Transverse colon (tissue), 4 donors: Measurements from ENCODE around the gene TSPAN3. TPM values are rescaled to one million over a fixed set of nuclear protein-coding genes. Genes with fewer than 3 reads are reported as not detected.

Experiments
- DNase-seq: peaks from one replicate; pipeline ENCODE4 v3.0.0-alpha.2; 2019
- H3K27ac ChIP-seq, 4 donors: fragments of 200-600 bp; sonication (generic); 2 replicates each; pipeline ENCODE4 v1.5.1; 2016 to 2018; ENCODE audit warnings: inconsistent platforms in 4 of 4
- H3K27me3 ChIP-seq: fragments of 200-600 bp; sonication (generic); 2 replicates; pipeline ENCODE4 v1.5.1; 2017; ENCODE audit warnings: inconsistent platforms
- H3K36me3 ChIP-seq, 4 donors: fragments of 200-600 bp; sonication (generic); 2 replicates each; pipeline ENCODE4 v1.5.1; 2017 to 2019; ENCODE audit warnings: inconsistent platforms in 4 of 4
- H3K4me1 ChIP-seq, 4 donors: fragments of 200-600 bp; sonication (generic); 2 replicates each; pipeline ENCODE4 v1.5.1; 2017 to 2020; ENCODE audit warnings: inconsistent platforms in 4 of 4
- H3K4me3 ChIP-seq, 4 donors: fragments of 200-600 bp; sonication (generic); 1 replicate in 1 of 4; 2 replicates in 3 of 4; pipeline versions ENCODE4 v1.5.1 to v1.6.1; 2017 to 2019; ENCODE audit warnings: inconsistent platforms in 4 of 4
- H3K9me3 ChIP-seq, 2 donors: fragments of 200-600 bp; sonication (generic); 2 replicates each; pipeline ENCODE4 v1.5.1; 2017 to 2019; ENCODE audit warnings: inconsistent platforms in 2 of 2
- CTCF ChIP-seq, 5 experiments: fragments of 200-600 bp in 3 of 5; fragments of 450-650 bp in 2 of 5; sonication (generic) in 3 of 5; IDR thresholded peaks; 1 replicate in 2 of 5; 2 replicates in 3 of 5; pipeline ENCODE4 v1.5.1; 2016 to 2017; ENCODE audit warnings: antibody characterized with exemption in 5 of 5, inconsistent platforms in 3 of 5, mild to moderate bottlenecking in 2 of 5, moderate library complexity in 1 of 5
- EP300 ChIP-seq: sonication (generic); formaldehyde crosslinking; IDR thresholded peaks from one replicate; pipeline ENCODE4 v1.6.1; 2017; ENCODE audit warnings: antibody characterized with exemption, low read depth
- POLR2A ChIP-seq: fragments of 450-650 bp; IDR thresholded peaks from one replicate; pipeline ENCODE4 v1.6.1; 2016; ENCODE audit warnings: antibody characterized with exemption, mild to moderate bottlenecking, moderate library complexity
- POLR2AphosphoS5 ChIP-seq, 3 donors: sonication (generic); formaldehyde crosslinking; IDR thresholded peaks; one replicate each; pipeline ENCODE4 v1.6.1; 2016; ENCODE audit warnings: antibody characterized with exemption in 3 of 3
- WGBS, 2 donors: methylation state at CpG; one replicate each; pipeline ENCODE4 v1.1.5; 2018; ENCODE audit warnings: low coverage in 1 of 2; 5-methylcytosine and 5-hydroxymethylcytosine counted together
- in situ Hi-C, 4 donors: fragments of 200-750 bp; cut with MboI; loops; one replicate each; pipeline versions ENCODE4 v1.15.0 to v1.15.1; 2017; ENCODE audit warnings: low sequenced_read_pairs in 3 of 4, low pct_ligation_motif_present in 1 of 4, low pct_unique_long_range_greater_than_20kb in 1 of 4
- intact Hi-C: fragments of 100-400 bp; cut with DNase I; formaldehyde crosslinking; loops from one replicate; pipeline ENCODE4 v1.15.1; 2023; ENCODE audit warnings: low total_unique reads
- total RNA-seq, 4 donors: library from RNA; depleted of rRNA; stranded (reverse); fragments of >200 nt; gene quantifications; one replicate each; pipeline ENCODE4 v1.1.0, GENCODE V29; 2016

The TSPAN3 gene
- total RNA-seq, 4 donors from 2014 or later: 365 to 1,069 (median 676) TPM

DNA sequence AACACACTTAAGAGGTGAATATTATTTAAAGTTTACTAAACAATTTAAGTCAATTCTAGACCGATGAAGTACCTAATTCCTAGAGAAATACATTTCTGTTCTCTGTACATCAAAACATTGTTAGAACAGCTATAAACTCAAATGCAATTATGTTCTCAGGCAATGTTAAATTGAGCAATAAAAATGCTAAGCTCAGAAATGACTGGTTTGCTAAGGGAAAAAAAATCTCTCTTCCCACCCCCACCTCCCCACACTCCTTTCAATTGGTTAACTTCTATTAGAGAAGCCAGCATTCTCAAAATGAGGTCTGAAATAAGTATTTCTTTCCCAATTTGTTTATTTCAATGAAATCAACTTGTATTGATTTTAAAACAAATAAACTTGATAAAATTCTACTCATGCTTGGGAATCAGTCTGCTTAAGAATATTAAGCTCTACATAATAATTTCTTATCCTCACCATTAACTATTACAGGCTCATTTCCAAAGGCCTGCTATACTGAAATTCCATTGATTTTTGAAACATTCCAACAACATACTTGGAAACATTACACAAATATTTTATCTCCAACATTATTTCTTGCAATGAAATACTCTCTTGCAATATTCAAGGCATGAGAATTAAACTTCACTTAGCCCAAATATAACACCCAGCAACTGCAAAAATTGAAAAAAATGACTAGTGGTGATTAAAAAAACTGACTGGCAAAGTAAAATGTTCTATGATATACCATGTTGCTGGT lies 22.6 kb downstream of the TSPAN3 start:
- intact Hi-C loops: no loop called here
- H3K27ac ChIP-seq: no peak overlapping the region
- no peaks in the 10 kb centered on the region for H3K27me3 ChIP-seq
- no peak for DNase-seq
- in situ Hi-C loops: no loop called here
- WGBS, 2 donors: 51 to 71% methylated on average over 1 of the region's 1 CpG
- TF ChIP-seq POLR2A (no peak), CTCF (IDR thresholded peaks at IDR 0.05) (no peak), EP300 (no peak), POLR2AphosphoS5 (IDR thresholded peaks at IDR 0.05) (no peak)
- peaks cover 0 to 45% (median 18%) of the 10 kb centered on the region in 4 donors for H3K36me3 ChIP-seq
- peaks cover 0 to 17% (median 7%) of the 10 kb centered on the region in 4 donors for H3K4me1 ChIP-seq
- no peak overlapping the region for H3K4me3 ChIP-seq
- H3K9me3 ChIP-seq: no peaks in the 10 kb centered on the region

GRCh38 chr15:77046704-77047412 lies 24.1 kb downstream of the TSPAN3 start:
- peaks cover 0 to 33% (median 14%) of the 10 kb centered on the region in 4 donors for H3K36me3 ChIP-seq
- DNase-seq: no peak
- TF ChIP-seq CTCF (IDR thresholded peaks at IDR 0.05) (no peak), EP300 (no peak)
- peaks cover 0 to 20% (median 11%) of the 10 kb centered on the region in 4 donors for H3K4me1 ChIP-seq
- H3K27ac ChIP-seq: no peak overlapping the region
- in situ Hi-C loops (no loop called here), intact Hi-C loops (no loop called here)
- no peak overlapping the region for H3K4me3 ChIP-seq
- H3K9me3 ChIP-seq: no peaks in the 10 kb centered on the region
- 78 to 95% methylated on average over 3 to 7 of the region's 7 CpGs for WGBS, 2 donors
- no peaks in the 10 kb centered on the region for H3K27me3 ChIP-seq

DNA sequence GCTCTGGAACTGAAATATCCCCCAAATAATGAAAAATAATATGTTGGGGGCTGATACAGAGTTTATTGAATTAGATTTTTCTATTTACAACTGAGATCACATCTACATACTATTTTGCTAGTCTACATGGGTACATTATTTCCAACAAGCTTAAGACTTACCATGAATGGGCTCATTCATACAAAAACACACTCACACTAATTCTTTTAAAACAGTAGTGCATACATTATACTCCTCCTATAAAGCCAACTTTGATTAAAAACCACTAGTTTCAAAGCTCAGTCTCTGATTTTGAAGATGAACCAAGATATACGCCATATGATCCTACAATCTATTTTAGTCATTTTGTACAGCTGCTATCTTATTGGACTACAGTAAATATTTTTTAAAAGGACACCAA lies 24.9 kb downstream of the TSPAN3 start:
- in situ Hi-C loops (no loop called here), intact Hi-C loops (no loop called here)
- peaks cover 0 to 30% (median 10%) of the 10 kb centered on the region in 4 donors for H3K36me3 ChIP-seq
- H3K27ac ChIP-seq: no peak overlapping the region
- H3K4me1 ChIP-seq: peaks cover 0 to 20% (median 11%) of the 10 kb centered on the region in 4 donors
- no peaks in the 10 kb centered on the region for H3K9me3 ChIP-seq
- no peaks in the 10 kb centered on the region for H3K27me3 ChIP-seq
- TF ChIP-seq CTCF (IDR thresholded peaks at IDR 0.05) (no peak), POLR2A (no peak), EP300 (no peak), POLR2AphosphoS5 (IDR thresholded peaks at IDR 0.05) (no peak)
- no peak for DNase-seq
- 92 to 94% methylated on average over 1 of the region's 1 CpG for WGBS, 2 donors
- H3K4me3 ChIP-seq: no peak overlapping the region

- no peak overlapping the region for H3K4me3 ChIP-seq
- no peak for DNase-seq
- peaks cover 0 to 22% (median 8%) of the 10 kb centered on the region in 4 donors for H3K36me3 ChIP-seq
- H3K27me3 ChIP-seq: no peaks in the 10 kb centered on the region
- no peak overlapping the region for H3K27ac ChIP-seq
- no peak for TF ChIP-seq EP300
- no peak for TF ChIP-seq POLR2AphosphoS5 (IDR thresholded peaks at IDR 0.05)
- no peak for TF ChIP-seq POLR2A
- TF ChIP-seq CTCF (IDR thresholded peaks at IDR 0.05): no peak
- intact Hi-C loops (no loop called here), in situ Hi-C loops (no loop called here)
- peaks cover 0 to 20% (median 11%) of the 10 kb centered on the region in 4 donors for H3K4me1 ChIP-seq
- 64 to 79% methylated on average over 2 to 7 of the region's 7 CpGs for WGBS, 2 donors
- H3K9me3 ChIP-seq: no peaks in the 10 kb centered on the region
Observed at GRCh38 chr15:77044228-77045042, 26.5 kb downstream of the TSPAN3 start.
